Central memory CD4-positive, alpha-beta T cell (primary cell): ENCODE data around the gene DPYSL5.
"Not testable (repeated sequence)": the region's sequence is repeated elsewhere in the genome, so short reads cannot be mapped to it uniquely, and the experiment has no call there.

Experiments used
- DNase-seq: peaks from one replicate; pipeline ENCODE4 v3.0.0; 2022

Gene DPYSL5

DNA sequence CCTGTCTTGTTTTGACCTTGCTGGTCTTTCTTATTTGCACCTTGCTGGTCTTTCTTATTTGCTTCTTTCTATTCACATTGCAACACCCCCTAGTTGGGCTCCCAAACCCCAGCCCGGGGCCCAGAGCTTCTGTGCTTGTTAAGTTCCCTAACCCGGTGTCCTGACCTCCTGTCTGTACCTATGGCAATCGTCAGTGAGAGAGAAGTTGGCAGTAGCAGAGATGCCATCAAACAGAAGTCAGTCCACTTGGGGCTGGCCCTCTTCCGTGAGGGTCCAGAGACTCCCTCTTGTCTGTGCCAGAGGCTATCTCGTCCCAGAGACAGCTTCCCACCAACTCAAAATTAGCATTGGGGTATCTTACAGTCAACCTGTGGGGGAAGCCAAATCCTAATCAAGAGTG is 55.7 kb downstream of the DPYSL5 start:
- DNase-seq = no peak

DNA sequence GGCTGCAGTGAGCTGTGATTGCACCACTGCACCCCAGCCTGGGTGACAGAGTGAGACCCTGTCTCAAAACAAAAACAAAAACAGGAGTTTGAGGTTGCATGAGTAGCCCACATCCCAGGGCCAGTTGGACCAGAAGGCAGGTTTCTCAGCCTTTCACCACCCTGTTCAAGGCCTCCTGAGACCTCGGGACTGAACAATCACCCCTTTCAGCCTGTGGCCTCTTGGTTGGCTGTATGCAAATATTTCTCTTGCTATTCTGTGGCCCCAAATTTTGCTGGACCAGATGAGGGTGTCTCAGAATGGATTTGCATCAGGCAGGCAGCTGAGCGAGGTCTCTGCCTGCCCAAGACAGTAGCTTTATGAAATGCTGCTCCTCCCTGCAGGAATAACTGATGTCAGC is 56.9 kb downstream of the DPYSL5 start:
- no peak for DNase-seq

DNA sequence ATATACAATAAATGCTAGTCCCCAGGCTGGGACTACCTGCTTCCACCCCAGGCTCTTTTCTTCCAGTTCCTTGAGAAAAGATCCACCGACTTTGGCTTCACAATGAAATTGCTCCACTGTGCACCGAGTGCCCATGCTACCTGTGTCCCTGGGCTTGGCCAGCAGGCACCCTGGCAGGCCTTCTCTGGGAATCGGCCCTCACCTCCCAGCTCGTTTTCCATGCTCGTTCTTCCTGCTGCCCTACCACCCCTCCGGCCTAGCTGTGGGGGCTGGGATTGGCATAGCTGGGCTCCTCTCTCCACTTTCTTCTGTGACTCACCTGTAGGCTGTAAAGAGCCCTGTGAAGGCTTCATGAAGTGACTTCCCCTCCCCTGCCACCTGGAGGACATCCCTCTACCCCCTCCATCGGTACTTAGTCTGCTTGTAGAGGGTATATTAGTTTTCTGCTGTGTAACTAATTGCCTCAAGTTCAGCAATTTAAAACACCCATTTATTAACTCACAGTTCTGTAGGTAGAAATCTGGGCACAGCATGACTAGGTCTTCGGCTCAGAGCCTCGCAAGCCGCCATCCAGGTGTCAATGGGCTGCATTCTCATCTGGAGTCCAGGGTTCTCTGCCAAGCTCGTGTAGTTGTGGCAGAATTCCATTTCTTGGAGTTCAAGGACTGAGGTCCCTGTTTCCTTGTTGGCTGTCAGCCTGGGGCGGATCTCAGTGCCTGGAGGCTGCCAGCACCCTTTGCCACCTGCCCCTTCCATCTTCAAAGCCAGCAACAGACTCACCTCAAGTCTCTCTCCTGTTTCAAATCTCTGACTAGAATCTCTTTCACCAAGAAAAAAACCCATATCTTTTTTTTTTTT is 57.6 kb downstream of the DPYSL5 start:
- no peak for DNase-seq

DNA sequence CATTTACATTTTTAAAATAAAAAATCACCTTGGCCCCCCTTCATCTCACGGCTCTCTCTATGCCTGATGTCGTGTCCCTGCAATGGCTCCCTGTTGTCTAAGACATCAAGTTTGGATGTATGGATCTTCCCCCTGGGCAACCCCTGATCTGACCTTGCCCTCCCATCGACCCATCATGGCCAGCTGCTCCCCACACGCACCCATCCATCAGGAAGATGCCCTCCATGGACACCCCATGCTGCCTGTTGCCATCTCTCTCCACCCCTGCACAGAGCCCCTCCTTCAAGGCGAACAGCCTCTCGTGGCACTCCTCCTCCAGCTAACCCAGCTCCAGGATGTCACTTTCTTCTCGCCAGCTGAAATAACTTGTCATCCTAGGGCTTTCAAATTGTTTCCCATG is 59.5 kb downstream of the DPYSL5 start:
- no peak for DNase-seq

DNA sequence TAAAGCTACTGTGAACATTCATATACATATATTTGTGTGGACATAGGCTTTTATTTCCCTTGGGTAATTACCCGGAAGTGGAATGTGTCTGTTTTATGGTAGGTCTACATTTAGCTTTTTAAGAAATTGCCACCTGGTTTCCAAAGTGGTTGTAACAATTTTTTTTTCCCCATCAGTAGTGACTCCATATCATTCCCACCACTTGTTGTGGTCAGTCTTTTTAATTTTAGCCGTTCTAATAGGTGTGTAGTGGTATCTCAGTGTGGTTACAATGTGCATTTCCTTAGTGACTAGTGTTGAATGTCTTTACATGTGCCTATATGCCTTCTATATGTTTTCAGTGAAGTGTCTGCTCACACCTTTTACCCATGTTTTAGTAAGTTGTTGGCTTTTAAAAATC is 62.2 kb downstream of the DPYSL5 start:
- DNase-seq = no peak

DNA sequence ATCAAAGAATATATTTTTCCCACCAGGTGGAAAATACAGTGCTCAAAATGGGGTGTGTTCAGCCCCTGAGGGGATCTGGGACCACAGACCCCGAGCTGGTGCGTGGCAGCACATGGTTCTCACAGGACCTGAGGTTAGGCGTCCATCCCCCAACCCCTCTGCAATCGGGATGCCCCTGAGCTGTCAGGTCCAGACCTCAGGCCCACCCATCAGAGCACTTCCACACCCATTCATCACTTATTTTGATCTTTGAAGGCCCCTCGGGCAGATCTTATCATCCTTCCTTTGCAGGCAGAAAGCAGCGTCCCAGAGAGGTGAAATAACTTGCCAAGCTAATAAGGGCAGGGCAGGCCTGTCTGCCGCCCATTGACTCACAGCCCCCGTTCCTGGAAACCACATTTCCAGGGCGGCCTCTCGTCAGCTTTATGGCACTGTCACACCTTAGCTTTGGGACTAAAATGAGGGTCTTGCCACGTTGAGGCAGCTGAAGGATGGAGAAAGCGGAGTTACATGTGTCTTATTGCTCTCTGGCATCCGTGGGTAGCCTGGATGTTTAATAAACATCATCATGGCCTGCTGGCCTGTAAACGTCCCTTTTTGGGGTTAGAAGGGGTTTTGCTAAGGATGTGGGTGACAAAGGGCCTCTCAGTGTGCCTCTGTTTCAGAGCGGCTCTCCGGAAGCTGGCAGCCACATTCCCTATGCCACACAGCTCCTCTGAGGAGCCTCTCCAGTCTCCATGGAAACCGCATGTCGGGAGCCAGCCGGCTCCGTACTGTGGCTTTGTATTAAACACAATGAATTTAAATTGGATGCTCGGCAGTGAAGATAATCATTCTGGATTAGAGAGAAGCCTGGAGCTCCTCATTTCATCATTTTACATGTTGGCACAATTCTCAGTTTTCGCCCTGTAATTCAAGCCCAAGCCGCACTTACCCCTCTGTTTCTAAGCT is 64.3 kb downstream of the DPYSL5 start:
- no peak for DNase-seq

DNA sequence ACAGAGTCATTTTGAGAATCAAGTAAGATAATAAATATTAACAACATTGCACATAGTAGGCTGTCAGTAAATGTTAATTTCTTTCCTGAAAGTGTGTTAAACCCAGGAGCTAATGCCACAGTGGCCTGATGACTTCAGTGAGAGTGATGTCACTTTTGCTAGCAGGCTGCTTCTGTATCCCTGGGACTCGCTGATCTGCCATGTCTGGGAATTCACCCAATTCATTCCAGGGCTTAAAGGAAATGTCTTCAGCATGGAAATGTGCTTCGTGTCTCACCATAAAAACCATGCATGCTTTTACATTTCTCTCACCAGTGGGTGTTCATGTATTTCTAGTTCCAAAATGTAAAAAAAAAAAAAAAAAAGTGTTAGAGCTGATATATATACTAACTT is 65.7 kb downstream of the DPYSL5 start:
- DNase-seq = no peak

DNA sequence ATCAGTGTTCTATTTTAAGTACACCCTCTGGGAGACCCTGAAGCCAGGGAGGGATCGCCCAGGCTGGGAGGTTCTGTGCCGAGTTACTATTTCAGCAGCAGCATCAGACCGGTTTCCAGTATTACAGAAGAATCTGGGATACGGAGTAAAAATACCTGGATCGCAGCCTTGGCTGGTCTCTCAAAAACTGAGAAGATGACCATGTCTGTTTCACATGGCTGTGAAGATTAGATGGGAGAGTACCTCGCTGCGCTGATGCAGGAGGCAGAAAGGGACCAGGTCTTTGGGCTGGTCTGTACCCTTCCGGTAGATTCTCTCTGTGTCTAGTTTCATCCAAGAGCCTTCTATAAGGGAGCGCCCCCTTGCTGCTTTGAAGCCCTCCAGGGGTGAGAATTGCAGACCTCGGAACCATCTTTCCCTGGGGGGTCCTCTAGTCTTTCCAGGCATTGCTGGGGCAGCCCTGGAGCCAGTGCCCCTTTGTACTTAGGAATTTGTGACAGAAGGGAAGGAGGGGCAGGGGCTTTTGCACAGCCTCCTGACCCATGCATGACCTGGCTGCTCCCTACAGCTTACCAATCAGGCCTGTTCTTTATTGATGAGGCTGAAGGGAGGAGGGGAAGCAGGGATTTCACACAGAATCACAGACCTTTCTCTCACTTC is 66.2 kb downstream of the DPYSL5 start:
- DNase-seq = no peak

DNA sequence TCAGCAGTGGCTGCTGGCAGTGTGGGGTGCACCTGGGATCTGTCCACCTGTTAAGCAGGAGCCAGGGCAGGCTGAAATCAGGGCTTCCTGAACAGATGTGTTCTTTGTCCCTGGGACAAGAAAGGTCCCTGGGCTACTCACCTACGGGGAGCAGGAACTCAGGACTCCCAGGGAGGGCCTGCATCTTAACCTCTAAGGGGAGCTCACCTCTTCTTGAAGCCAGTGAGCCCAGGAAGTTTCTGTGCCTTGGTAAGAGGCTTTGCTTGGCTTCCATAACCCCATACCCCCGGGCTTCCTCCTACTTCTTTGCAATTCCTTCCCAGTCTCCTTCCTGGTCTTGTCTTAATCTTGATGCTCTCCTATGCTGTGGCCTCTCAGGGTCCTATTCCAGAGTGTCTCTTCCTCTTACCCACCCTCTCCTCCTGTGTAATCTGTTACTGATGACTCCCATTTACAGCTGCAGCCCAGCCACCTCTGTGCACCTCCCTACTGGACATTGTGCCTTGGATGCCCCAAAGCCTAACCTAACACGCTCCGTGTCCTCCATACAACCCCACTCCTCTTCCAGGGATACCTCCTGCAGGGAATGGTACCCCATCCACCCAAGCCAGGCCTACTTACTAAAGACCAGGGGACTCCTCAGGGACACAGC is 66.9 kb downstream of the DPYSL5 start:
- no peak for DNase-seq

DNA sequence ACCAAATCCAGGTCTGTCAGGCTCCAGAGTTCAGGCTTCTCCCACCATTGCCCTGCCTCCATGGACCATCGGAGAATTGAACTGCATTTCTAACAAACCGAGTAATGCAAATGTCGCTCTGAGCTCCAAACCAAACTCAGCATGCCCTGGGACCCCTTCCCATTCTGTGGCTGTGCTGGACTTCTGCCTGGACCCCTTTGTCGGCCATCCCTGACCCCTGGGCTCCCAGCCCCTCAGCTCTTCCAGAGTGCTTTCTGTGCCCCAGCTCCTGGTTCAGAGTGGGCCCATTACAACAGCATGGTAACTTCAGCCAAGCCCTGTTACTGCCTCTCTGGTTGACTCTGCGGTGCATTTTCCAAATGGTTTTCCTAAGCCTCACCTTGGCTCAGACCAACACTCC is 67.4 kb downstream of the DPYSL5 start:
- DNase-seq = no peak

DNA sequence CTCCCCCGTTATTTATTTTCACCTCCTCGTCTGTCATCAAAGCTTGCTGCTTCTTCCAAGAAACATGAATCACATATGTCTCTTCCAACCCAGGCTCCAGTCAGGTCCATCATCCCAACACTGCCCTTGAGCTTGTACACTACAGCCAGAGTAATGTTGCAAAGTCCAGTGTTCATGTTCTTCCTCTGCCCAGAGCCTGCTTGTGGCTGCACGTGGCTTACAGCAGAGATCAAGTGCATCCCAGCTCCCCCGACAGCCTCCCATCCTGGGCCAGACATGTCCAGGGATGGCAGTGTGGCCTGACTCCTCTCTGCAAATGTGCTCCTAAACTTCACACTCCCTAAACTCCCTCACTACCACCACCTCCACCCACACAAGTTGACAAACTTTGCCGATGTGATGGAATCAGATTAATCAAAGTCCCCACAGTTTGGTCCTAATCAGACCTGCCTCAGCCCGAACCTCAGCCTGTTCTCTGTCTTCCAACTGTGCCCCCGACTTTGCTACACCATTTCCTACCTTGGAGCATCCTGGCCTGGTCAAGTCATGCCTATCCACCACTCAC is 68.3 kb downstream of the DPYSL5 start:
- no peak for DNase-seq

DNA sequence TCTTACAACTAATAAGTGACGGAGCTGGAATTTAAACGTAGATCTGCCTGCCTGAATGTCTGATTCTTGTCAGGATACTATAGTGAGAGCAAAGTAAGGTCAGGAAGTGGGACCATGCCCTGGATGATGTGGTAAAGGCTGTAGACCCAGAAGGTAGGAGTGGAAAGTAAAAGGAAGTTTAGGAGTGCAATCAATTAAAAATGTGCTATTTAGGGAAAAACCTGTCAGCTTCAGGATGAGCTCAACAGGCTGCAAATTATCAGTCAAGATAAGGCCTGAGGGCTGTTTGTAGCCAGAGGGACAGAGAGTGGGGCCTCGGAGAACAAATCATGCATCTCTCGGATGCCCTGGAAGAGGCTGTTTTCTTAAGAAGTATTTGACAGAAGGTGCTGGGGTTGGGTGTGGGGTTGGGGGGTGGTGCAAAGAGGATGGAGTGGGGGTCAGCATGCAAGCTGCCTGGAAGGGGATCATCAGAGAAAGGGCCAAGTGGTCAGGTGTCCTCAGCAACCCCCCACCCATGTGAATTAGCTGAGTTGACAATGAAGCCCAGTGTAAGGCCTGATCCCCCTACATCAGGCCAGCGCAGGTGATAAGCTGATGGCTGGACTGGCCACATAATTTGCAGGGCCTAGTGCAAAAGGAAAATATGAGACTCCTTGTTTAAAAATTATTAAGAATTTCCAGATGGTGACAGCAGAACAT is 69.4 kb downstream of the DPYSL5 start:
- no peak for DNase-seq

DNA sequence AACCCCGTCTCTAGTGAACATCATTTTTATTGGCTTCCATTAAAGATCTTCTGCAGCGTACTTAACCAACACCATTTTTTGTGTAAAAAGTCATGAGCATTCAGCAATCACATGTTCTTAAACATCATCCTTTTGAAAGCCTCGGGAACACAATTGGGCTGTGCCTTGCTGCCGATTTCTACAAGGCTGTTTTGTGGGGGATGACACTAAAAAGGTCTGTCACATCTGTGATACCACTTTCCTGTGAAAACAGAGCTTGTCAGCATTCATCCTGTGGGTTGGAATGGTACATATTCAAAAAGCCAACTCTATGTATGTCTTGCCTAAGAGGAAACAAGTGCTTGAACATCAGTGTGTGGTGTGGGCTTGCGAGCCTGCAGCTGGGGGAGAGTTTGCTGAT is 73.4 kb downstream of the DPYSL5 start:
- no peak for DNase-seq

DNA sequence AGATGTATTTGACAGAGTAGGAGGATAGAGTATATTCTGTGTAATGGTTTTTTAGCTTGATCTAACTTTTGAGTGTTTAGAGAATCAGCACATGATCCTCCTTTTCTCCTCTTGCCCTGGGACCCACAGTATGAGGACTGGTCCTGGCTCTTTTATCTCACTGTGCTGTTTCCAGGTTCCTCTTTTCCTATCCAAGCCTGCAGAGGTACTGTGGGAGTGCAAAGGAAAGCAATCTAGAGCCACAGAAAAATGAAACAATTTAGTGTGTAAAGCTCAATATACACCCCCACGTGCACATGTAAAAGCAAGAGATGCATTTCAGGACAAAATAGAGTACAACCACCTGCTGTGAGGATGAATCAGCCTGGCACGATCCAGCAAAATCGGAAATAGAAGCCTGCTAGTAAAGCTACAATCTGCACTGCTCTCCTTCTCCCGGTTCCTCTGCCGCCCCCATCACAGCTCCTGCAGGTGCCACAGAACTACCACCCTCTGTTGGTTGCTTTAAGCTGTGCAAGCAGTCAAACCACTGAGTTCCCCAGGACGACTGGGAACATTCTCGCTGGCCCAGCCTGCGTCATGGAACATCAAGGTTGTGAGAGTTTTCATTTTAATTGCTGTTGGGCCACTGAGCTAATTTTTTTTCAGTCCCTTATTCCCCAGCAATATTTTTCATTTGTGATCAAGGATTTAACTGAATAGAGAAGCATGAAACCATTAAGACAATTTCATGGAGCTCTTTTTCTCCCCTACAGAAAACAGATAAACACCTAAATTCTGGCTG is 74.7 kb downstream of the DPYSL5 start:
- DNase-seq = no peak

DNA sequence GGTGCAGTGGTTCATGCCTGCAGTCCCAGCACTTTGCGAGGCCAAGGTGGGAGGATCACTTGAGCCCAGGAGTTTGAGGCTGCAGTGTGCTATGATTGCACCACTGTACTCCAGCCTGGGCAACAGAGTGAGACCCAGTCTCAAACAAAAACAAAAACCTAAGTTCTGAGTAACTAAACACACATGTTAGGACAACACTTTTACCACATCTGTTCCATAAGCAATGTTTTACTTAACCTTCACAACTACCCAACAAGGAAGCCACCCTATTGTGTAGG is 75.2 kb downstream of the DPYSL5 start:
- DNase-seq = not testable (repeated sequence)

DNA sequence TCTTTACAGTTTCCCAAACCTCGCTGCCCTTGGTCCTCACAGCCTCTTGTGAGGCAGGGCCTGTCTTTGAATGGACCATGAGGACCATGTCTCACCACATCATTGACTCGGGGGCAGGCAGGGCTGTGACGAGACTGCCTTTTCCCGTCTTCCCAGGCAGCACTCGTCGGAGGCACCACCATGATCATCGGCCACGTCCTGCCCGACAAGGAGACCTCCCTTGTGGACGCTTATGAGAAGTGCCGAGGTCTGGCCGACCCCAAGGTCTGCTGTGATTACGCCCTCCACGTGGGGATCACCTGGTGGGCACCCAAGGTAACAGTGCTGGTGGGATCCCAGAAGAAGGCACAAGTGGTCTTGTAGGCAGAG is 76.8 kb downstream of the DPYSL5 start:
- no peak for DNase-seq

DNA sequence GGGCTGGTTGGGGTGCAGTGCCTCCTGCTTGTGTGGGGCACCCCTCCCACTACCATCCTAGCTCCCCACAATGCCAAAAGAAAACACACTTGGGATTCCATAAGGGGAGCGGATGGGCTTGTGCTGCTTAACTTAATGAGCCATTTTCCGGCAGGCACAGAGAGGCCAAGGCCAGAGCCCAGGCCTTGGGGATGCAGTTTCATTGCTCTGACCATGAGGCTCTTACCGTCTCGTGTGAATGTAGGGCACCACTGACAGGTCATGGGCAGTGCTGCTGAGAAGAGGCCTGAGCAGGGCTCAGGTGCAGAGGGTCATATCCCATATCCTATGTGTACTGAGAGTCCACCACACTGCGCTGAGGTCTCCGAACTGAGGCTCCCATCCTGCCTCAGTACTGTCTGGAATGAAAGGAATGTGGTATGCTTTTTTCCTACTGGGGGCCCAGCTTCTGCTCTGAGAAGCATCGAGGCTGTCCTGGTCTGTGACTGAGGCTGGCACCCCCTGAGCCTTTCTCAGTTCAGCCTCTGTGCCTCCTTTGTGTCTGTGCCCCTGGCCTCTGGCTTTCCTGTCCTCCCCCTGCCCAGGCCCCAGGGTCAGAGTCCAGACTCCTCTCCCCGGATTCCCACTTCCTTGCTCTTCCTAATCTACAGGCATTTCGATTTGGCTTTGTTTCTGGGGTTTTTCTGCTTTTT is 77.3 kb downstream of the DPYSL5 start:
- no peak for DNase-seq

DNA sequence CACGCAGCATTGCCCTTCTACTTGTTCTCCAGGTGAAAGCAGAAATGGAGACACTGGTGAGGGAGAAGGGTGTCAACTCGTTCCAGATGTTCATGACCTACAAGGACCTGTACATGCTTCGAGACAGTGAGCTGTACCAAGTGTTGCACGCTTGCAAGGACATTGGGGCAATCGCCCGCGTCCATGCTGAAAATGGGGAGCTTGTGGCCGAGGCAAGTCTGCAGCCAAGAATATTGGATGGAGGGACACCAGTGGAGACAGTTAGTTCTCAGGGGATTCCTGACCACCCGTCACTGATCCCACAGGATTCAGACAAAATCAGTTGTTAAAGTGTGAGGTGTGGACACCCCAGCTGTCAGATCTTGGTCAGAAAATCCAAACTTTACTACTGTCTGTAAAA is 79.3 kb downstream of the DPYSL5 start:
- no peak for DNase-seq

DNA sequence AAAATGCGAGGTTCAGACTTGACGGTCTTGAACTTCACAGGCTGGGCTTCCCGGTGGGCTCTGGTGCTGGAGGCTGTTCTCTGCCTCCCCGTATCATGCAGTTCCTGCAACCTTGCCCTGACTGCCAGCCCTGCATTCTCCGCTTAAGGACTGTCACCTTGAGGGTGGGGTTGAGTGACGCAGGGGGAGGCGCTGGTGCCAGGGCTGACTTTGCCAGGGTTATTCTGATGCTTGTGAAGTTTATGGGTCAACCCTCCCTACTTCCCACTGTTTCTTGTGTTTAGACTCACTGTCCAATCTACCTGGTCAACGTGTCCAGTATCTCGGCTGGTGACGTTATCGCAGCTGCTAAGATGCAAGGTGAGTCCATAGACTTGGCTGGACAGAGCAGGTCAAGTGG is 85.0 kb downstream of the DPYSL5 start:
- no peak for DNase-seq

DNA sequence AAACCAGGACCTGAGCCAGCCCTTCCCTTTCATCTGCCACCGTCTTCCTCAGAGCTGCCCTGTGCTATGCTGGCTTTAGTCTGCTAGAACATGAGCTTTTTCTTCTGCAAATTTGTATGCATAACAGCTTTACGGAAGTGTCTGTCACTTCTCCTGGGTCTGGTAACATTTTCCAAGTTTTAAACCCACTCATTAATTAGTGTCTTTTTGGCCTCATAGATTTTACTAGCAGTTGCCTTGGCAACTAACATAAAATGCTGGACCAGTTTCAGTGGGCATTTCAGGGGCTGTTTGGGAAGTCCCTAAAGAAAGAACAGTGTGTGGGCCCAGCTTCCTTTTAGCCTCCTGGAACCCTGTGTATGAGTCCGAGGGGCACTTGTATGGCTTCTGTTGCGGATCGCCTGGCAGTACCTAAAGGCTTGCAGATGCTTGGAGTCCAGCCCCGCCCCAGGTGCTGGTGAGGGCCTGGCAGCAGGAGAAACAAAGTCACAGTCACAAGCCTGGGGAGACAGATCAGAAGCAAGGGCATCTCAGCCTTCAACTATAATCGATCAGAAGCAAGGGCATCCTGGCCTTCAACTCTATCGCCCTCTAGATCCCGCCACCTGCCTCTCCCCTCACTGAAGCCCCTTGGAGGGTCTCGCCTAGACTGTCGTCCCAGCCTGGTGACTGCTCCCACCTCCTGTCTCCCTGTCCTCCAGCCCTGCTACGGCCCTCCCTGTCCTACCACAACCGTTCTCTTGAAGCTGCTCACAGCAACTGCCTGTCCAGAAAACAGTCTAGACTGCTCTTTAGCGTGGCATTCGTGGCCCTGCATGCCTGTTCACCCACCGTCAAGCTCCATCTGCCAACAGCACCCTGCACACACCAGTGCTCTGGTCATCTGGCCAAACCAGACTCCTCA is 85.8 kb downstream of the DPYSL5 start:
- no peak for DNase-seq
